WTC11 (cell line): ENCODE data around the gene ZNF683. TPM values are rescaled to one million over a fixed set of nuclear protein-coding genes. Genes with fewer than 3 reads are reported as not detected.

Source experiments
- ATAC-seq: fragments of 200-7000 bp; cut with Tn5 transposase; 2 replicates; pipeline ENCODE4 v1.10.0; 2021; ENCODE audit warnings: mild to moderate bottlenecking, moderate library complexity
- CTCF ChIA-PET: fragments of 300-600 bp; sonication (Branson Sonifier 250); formaldehyde crosslinking; loops from one replicate; lab custom pipeline; 2021; ENCODE audit warnings: antibody characterized with exemption; lab: Charles Lee
- POLR2A ChIA-PET: fragments of 350-600 bp; sonication (Branson Sonifier 250); formaldehyde crosslinking; loops from one replicate; lab custom pipeline; 2021; ENCODE audit warnings: antibody characterized with exemption; lab: Charles Lee
- DNase-seq: peaks from one replicate; pipeline ENCODE4 v3.0.0; 2021; ENCODE audit warnings: low spot score
- H3K27ac Mint-ChIP-seq: 2 replicates; pipeline ENCODE4 v1.8.0; 2021; ENCODE audit warnings: mixed read lengths
- H3K27me3 Mint-ChIP-seq: 2 replicates; pipeline ENCODE4 v1.8.0; 2021; ENCODE audit warnings: low read depth, mild to moderate bottlenecking, moderate library complexity, mixed read lengths
- H3K36me3 Mint-ChIP-seq: 2 replicates; pipeline ENCODE4 v1.8.0; 2021; ENCODE audit warnings: mixed read lengths
- H3K4me1 Mint-ChIP-seq: 2 replicates; pipeline ENCODE4 v1.8.0; 2022; ENCODE audit warnings: mixed read lengths
- H3K4me3 Mint-ChIP-seq: 2 replicates; pipeline ENCODE4 v1.8.0; 2021; ENCODE audit warnings: mild to moderate bottlenecking, moderate library complexity, mixed read lengths
- H3K9me3 Mint-ChIP-seq: 2 replicates; pipeline ENCODE4 v1.8.0; 2021; ENCODE audit warnings: mixed read lengths
- FOXJ3 ChIP-seq: sonication (generic); formaldehyde crosslinking; IDR thresholded peaks from 2 replicates; pipeline ENCODE4 v1.9.0; 2021; ENCODE audit warnings: missing genetic modification reagents, mild to moderate bottlenecking, borderline replicate concordance
- GRHL2 ChIP-seq: fragments of 250-450 bp; sonication (Bioruptor Pico); IDR thresholded peaks from 2 replicates; pipeline ENCODE4 v1.8.0; 2022; ENCODE audit warnings: mild to moderate bottlenecking, moderate library complexity; ENCODE audit not compliant: insufficient replicate concordance, severe bottlenecking
- HMGA2 ChIP-seq: fragments of 250-450 bp; sonication (Bioruptor Pico); IDR thresholded peaks from 2 replicates; pipeline ENCODE4 v1.4.0; 2021; ENCODE audit warnings: mild to moderate bottlenecking, moderate library complexity
- JAZF1 ChIP-seq: fragments of 250-450 bp; sonication (Bioruptor Pico); IDR thresholded peaks from 2 replicates; pipeline ENCODE4 v1.9.0; 2021; ENCODE audit warnings: moderate library complexity, mild to moderate bottlenecking, inconsistent platforms
- KAT7 ChIP-seq: sonication (generic); formaldehyde crosslinking; IDR thresholded peaks from 2 replicates; pipeline ENCODE4 v1.8.1; 2023; ENCODE audit warnings: missing genetic modification reagents, mild to moderate bottlenecking, borderline replicate concordance
- NFE2L1 ChIP-seq: sonication (generic); formaldehyde crosslinking; IDR thresholded peaks from 2 replicates; pipeline ENCODE4 v1.8.1; 2023; ENCODE audit warnings: missing genetic modification reagents
- RELA ChIP-seq: sonication (generic); formaldehyde crosslinking; IDR thresholded peaks from 2 replicates; pipeline ENCODE4 v1.8.1; 2022; ENCODE audit warnings: missing genetic modification reagents, mild to moderate bottlenecking, borderline replicate concordance
- RORB ChIP-seq: fragments of 250-450 bp; sonication (Bioruptor Pico); IDR thresholded peaks from 2 replicates; pipeline ENCODE4 v1.9.0; 2021; ENCODE audit warnings: mild to moderate bottlenecking
- TP53 ChIP-seq: sonication (generic); formaldehyde crosslinking; IDR thresholded peaks from 2 replicates; pipeline ENCODE4 v1.8.1; 2023; ENCODE audit warnings: mild to moderate bottlenecking, missing genetic modification reagents
- ZNF138 ChIP-seq: sonication (generic); formaldehyde crosslinking; conservative IDR thresholded peaks from 2 replicates; pipeline ENCODE4 v1.8.1; 2022; ENCODE audit warnings: mild to moderate bottlenecking, moderate library complexity, missing genetic modification reagents
- ZNF219 ChIP-seq: sonication (generic); formaldehyde crosslinking; IDR thresholded peaks from 2 replicates; pipeline ENCODE4 v1.8.0; 2023; ENCODE audit warnings: missing genetic modification reagents, mild to moderate bottlenecking, borderline replicate concordance
- ZNF671 ChIP-seq: fragments of 250-450 bp; sonication (Bioruptor Pico); IDR thresholded peaks from 2 replicates; pipeline ENCODE4 v1.8.0; 2021; ENCODE audit warnings: mild to moderate bottlenecking
- total RNA-seq: library from RNA; stranded (reverse); gene quantifications from 3 replicates; pipeline ENCODE4 v1.2.3, GENCODE V29; 2021
- TF ChIP-seq, protein P1 (sequence below): sonication (generic); formaldehyde crosslinking; conservative IDR thresholded peaks from 2 replicates; pipeline ENCODE4 v1.8.1; 2023; ENCODE audit warnings: mild to moderate bottlenecking, low read depth, missing genetic modification reagents, moderate library complexity
- TF ChIP-seq, protein P2 (sequence below): sonication (generic); formaldehyde crosslinking; IDR thresholded peaks from 2 replicates; pipeline ENCODE4 v1.8.0; 2022; ENCODE audit warnings: mild to moderate bottlenecking, missing genetic modification reagents
- TF ChIP-seq, protein P3 (sequence below): sonication (generic); formaldehyde crosslinking; IDR thresholded peaks from 2 replicates; pipeline ENCODE4 v1.8.1; 2022; ENCODE audit warnings: missing genetic modification reagents, borderline replicate concordance
- TF ChIP-seq, protein P4 (sequence below): fragments of 250-450 bp; sonication (Bioruptor Pico); IDR thresholded peaks from 2 replicates; pipeline ENCODE4 v1.9.0; 2021; ENCODE audit warnings: mild to moderate bottlenecking
- TF ChIP-seq, protein P5 (sequence below): sonication (generic); formaldehyde crosslinking; IDR thresholded peaks from 2 replicates; pipeline ENCODE4 v1.8.0; 2022; ENCODE audit warnings: mild to moderate bottlenecking, missing genetic modification reagents
- TF ChIP-seq, protein P6 (sequence below): sonication (generic); formaldehyde crosslinking; IDR thresholded peaks from 2 replicates; pipeline ENCODE4 v1.8.1; 2023; ENCODE audit warnings: mild to moderate bottlenecking, missing genetic modification reagents, moderate library complexity
- TF ChIP-seq, protein P7 (sequence below): sonication (generic); formaldehyde crosslinking; IDR thresholded peaks from 2 replicates; pipeline ENCODE4 v1.8.0; 2022; ENCODE audit warnings: mild to moderate bottlenecking, missing genetic modification reagents

ZNF683 gene
- total RNA-seq, 1 experiment from 2014 or later, result not detected

DNA sequence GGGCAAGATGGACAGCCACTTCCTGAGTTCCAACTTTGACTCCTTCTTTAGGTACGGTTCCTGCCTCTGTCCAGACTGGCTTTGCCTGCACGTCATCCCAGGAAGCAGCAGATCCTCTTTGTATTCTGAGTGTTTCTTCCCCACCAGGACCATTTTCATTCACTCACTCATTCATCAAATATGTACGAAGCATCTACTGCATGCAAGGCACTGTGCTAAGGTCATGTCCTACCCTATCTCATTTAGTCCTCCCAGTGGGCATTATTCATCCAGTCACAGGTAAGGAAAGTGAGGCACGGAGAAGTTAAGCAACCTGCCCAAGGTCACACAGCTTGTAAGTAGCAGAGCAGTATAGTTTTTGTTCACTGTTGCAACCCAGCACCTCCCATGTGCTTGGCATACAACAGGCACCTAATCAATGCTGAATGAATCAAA is 32.5 kb downstream of the ZNF683 start (continued):
- TF ChIP-seq, protein P1, sequence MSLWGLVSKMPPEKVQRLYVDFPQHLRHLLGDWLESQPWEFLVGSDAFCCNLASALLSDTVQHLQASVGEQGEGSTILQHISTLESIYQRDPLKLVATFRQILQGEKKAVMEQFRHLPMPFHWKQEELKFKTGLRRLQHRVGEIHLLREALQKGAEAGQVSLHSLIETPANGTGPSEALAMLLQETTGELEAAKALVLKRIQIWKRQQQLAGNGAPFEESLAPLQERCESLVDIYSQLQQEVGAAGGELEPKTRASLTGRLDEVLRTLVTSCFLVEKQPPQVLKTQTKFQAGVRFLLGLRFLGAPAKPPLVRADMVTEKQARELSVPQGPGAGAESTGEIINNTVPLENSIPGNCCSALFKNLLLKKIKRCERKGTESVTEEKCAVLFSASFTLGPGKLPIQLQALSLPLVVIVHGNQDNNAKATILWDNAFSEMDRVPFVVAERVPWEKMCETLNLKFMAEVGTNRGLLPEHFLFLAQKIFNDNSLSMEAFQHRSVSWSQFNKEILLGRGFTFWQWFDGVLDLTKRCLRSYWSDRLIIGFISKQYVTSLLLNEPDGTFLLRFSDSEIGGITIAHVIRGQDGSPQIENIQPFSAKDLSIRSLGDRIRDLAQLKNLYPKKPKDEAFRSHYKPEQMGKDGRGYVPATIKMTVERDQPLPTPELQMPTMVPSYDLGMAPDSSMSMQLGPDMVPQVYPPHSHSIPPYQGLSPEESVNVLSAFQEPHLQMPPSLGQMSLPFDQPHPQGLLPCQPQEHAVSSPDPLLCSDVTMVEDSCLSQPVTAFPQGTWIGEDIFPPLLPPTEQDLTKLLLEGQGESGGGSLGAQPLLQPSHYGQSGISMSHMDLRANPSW, result no peak
- TF ChIP-seq ZNF671 (no peak), TP53 (CRISPR knock-in tag) (no peak), RORB (no peak), HMGA2 (CRISPR knock-in tag) (no peak), GRHL2 (CRISPR knock-in tag) (no peak), FOXJ3 (CRISPR knock-in tag) (no peak), NFE2L1 (CRISPR knock-in tag) (no peak), KAT7 (CRISPR knock-in tag) (no peak), ZNF138 (CRISPR knock-in tag) (no peak), RELA (CRISPR knock-in tag) (no peak)
- TF ChIP-seq, protein P2, sequence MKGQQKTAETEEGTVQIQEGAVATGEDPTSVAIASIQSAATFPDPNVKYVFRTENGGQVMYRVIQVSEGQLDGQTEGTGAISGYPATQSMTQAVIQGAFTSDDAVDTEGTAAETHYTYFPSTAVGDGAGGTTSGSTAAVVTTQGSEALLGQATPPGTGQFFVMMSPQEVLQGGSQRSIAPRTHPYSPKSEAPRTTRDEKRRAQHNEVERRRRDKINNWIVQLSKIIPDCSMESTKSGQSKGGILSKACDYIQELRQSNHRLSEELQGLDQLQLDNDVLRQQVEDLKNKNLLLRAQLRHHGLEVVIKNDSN, result no peak
- TF ChIP-seq, protein P3, sequence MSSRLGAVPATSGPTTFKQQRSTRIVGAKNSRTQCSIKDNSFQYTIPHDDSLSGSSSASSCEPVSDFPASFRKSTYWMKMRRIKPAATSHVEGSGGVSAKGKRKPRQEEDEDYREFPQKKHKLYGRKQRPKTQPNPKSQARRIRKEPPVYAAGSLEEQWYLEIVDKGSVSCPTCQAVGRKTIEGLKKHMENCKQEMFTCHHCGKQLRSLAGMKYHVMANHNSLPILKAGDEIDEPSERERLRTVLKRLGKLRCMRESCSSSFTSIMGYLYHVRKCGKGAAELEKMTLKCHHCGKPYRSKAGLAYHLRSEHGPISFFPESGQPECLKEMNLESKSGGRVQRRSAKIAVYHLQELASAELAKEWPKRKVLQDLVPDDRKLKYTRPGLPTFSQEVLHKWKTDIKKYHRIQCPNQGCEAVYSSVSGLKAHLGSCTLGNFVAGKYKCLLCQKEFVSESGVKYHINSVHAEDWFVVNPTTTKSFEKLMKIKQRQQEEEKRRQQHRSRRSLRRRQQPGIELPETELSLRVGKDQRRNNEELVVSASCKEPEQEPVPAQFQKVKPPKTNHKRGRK (CRISPR knock-in tag), result no peak
- TF ChIP-seq, protein P4, sequence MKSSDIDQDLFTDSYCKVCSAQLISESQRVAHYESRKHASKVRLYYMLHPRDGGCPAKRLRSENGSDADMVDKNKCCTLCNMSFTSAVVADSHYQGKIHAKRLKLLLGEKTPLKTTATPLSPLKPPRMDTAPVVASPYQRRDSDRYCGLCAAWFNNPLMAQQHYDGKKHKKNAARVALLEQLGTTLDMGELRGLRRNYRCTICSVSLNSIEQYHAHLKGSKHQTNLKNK, result no peak

DNA sequence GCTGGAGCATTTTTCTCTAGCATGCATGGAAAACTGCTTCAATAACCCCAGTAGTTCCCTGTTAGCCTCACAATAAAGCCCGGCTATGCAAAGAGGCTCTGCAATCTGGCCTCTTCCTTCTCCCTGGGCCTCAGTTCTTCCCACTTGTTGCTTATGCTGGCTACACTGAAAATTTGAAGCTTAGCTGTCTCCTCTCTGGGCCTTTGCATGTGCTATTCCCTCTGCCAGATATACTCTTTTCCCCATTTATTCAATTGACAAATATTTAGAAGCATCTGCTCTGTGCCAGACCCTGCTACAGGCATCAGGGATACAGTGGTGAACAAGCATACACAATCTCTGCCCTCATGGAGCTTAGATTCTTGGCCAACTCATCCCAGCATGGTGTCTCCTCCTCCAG is 33.9 kb downstream of the ZNF683 start:
- ChIA-PET POLR2A (no interaction called here), CTCF (interaction anchor here (0.6 to 4.2 kb wide), 11 partner anchors 11 to 78 kb away, joined by 3 to 18 read pairs (median 4); no protein-coding TSS in a partner anchor)
- Mint-ChIP-seq H3K4me3 (no peak overlapping the region), H3K9me3 (no peaks in the 10 kb centered on the region), H3K27me3 (peaks cover 8% of the 10 kb centered on the region), H3K27ac (no peak overlapping the region), H3K36me3 (no peaks in the 10 kb centered on the region; the same call in 1 of the 2 replicates), H3K4me1 (peaks cover 28% of the 10 kb centered on the region)
- ATAC-seq (no peak), DNase-seq (no peak)
- no peak for TF ChIP-seq RELA (CRISPR knock-in tag)
- TF ChIP-seq ZNF219 (CRISPR knock-in tag), result no peak
- TF ChIP-seq, protein P5, sequence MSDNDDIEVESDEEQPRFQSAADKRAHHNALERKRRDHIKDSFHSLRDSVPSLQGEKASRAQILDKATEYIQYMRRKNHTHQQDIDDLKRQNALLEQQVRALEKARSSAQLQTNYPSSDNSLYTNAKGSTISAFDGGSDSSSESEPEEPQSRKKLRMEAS (CRISPR knock-in tag), result no peak
- no peak for TF ChIP-seq NFE2L1 (CRISPR knock-in tag)
- TF ChIP-seq KAT7 (CRISPR knock-in tag), result no peak
- TF ChIP-seq ZNF671, result no peak
- TF ChIP-seq, protein P6, sequence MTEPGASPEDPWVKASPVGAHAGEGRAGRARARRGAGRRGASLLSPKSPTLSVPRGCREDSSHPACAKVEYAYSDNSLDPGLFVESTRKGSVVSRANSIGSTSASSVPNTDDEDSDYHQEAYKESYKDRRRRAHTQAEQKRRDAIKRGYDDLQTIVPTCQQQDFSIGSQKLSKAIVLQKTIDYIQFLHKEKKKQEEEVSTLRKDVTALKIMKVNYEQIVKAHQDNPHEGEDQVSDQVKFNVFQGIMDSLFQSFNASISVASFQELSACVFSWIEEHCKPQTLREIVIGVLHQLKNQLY, result no peak
- TF ChIP-seq JAZF1 (CRISPR knock-in tag), result no peak
- TF ChIP-seq, protein P1, result no peak
- TF ChIP-seq, protein P7, sequence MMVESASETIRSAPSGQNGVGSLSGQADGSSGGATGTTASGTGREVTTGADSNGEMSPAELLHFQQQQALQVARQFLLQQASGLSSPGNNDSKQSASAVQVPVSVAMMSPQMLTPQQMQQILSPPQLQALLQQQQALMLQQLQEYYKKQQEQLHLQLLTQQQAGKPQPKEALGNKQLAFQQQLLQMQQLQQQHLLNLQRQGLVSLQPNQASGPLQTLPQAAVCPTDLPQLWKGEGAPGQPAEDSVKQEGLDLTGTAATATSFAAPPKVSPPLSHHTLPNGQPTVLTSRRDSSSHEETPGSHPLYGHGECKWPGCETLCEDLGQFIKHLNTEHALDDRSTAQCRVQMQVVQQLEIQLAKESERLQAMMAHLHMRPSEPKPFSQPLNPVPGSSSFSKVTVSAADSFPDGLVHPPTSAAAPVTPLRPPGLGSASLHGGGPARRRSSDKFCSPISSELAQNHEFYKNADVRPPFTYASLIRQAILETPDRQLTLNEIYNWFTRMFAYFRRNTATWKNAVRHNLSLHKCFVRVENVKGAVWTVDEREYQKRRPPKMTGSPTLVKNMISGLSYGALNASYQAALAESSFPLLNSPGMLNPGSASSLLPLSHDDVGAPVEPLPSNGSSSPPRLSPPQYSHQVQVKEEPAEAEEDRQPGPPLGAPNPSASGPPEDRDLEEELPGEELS (CRISPR knock-in tag), result no peak
